Ovary (tissue), 3 donors: ENCODE measurements around the gene ALDH3A2.

Source experiments
- EP300 ChIP-seq: sonication (generic); formaldehyde crosslinking; IDR thresholded peaks from one replicate; pipeline ENCODE4 v1.6.1; 2017; ENCODE audit warnings: antibody characterized with exemption
- POLR2A ChIP-seq: fragments of 450-650 bp; IDR thresholded peaks from one replicate; pipeline ENCODE4 v1.6.1; 2017; ENCODE audit warnings: antibody characterized with exemption, mild to moderate bottlenecking, moderate library complexity
- TF ChIP-seq, protein P1 (sequence below), 3 donors: fragments of 450-650 bp in 2 of 3; fragments of 200-600 bp in 1 of 3; IDR thresholded peaks; one replicate each; pipeline versions ENCODE4 v1.5.1 to v1.8.0; 2016 to 2022; ENCODE audit warnings: antibody characterized with exemption in 3 of 3, mild to moderate bottlenecking in 1 of 3
- donor health status: DM: no; HTN: no; CAD: no.

GRCh38 chr17:19717411-19717908 is 68.9 kb downstream of the ALDH3A2 start:
- TF ChIP-seq, protein P1, sequence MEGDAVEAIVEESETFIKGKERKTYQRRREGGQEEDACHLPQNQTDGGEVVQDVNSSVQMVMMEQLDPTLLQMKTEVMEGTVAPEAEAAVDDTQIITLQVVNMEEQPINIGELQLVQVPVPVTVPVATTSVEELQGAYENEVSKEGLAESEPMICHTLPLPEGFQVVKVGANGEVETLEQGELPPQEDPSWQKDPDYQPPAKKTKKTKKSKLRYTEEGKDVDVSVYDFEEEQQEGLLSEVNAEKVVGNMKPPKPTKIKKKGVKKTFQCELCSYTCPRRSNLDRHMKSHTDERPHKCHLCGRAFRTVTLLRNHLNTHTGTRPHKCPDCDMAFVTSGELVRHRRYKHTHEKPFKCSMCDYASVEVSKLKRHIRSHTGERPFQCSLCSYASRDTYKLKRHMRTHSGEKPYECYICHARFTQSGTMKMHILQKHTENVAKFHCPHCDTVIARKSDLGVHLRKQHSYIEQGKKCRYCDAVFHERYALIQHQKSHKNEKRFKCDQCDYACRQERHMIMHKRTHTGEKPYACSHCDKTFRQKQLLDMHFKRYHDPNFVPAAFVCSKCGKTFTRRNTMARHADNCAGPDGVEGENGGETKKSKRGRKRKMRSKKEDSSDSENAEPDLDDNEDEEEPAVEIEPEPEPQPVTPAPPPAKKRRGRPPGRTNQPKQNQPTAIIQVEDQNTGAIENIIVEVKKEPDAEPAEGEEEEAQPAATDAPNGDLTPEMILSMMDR (IDR thresholded peaks at IDR 0.05) = no peak
- TF ChIP-seq POLR2A (no peak), EP300 (no peak)
